Astrocyte (in vitro differentiated cells and primary cell): ENCODE results near the gene ETV3. TPM values are rescaled to one million over a fixed set of nuclear protein-coding genes. Genes with fewer than 3 reads are reported as not detected.

Source experiments
- DNase-seq: peaks from one replicate; pipeline ENCODE4 v3.0.0-alpha.2; 2010; ENCODE audit warnings: low read depth
- FAIRE-seq: peaks from 2 replicates; lab custom pipeline; 2011; peaks lifted over from hg19 to GRCh38; lab: Jason Lieb, UNC
- H2AFZ ChIP-seq: 2 replicates; pipeline ENCODE4 v1.6.0; 2012; ENCODE audit warnings: low read depth, low read length, inconsistent platforms
- H3K27ac ChIP-seq: 2 replicates; pipeline ENCODE4 v1.5.1; 2011; ENCODE audit warnings: low read depth, low read length, inconsistent platforms
- H3K27me3 ChIP-seq: 2 replicates; pipeline ENCODE4 v1.6.0; 2011; ENCODE audit warnings: low read length, inconsistent platforms; ENCODE audit not compliant: insufficient read depth
- H3K36me3 ChIP-seq: 2 replicates; pipeline ENCODE4 v1.5.1; 2011; ENCODE audit warnings: low read length, inconsistent platforms; ENCODE audit not compliant: insufficient read depth
- H3K4me1 ChIP-seq: 2 replicates; pipeline ENCODE4 v1.5.1; 2011; ENCODE audit warnings: low read length, inconsistent platforms; ENCODE audit not compliant: insufficient read depth
- H3K4me2 ChIP-seq: 2 replicates; pipeline ENCODE4 v1.6.0; 2012; ENCODE audit warnings: low read length, inconsistent platforms
- H3K4me3 ChIP-seq: 2 replicates; pipeline ENCODE4 v1.5.1; 2011; ENCODE audit warnings: low read depth, mild to moderate bottlenecking, low read length, inconsistent platforms; ENCODE audit not compliant: insufficient read depth
- H3K79me2 ChIP-seq: 2 replicates; pipeline ENCODE4 v1.6.0; 2012; ENCODE audit warnings: mild to moderate bottlenecking, low read length, inconsistent platforms; ENCODE audit not compliant: insufficient read depth
- H3K9ac ChIP-seq: 2 replicates; pipeline ENCODE4 v1.6.0; 2012; ENCODE audit warnings: mild to moderate bottlenecking, low read length, inconsistent platforms
- H3K9me3 ChIP-seq: 2 replicates; pipeline ENCODE4 v1.5.1; 2012; ENCODE audit warnings: low read depth, mild to moderate bottlenecking, low read length, inconsistent platforms; ENCODE audit not compliant: insufficient read depth
- H4K20me1 ChIP-seq: 2 replicates; pipeline ENCODE4 v1.6.0; 2012; ENCODE audit warnings: low read length, inconsistent platforms; ENCODE audit not compliant: insufficient read depth
- H3K27ac Mint-ChIP-seq: one replicate; pipeline ENCODE4 v1.8.0; 2021; ENCODE audit warnings: mild to moderate bottlenecking, mixed read lengths; ENCODE audit not compliant: unreplicated experiment
- H3K27me3 Mint-ChIP-seq: one replicate; pipeline ENCODE4 v1.8.0; 2021; ENCODE audit warnings: low read depth, mixed read lengths; ENCODE audit not compliant: unreplicated experiment
- H3K36me3 Mint-ChIP-seq: one replicate; pipeline ENCODE4 v1.8.0; 2021; ENCODE audit warnings: low read depth, mixed read lengths; ENCODE audit not compliant: unreplicated experiment
- H3K4me1 Mint-ChIP-seq: one replicate; pipeline ENCODE4 v1.8.0; 2021; ENCODE audit warnings: low read depth, mixed read lengths; ENCODE audit not compliant: unreplicated experiment
- H3K4me3 Mint-ChIP-seq: one replicate; pipeline ENCODE4 v1.8.0; 2021; ENCODE audit warnings: mild to moderate bottlenecking, moderate library complexity, mixed read lengths; ENCODE audit not compliant: unreplicated experiment
- H3K9me3 Mint-ChIP-seq: one replicate; pipeline ENCODE4 v1.8.0; 2021; ENCODE audit warnings: mild to moderate bottlenecking, mixed read lengths; ENCODE audit not compliant: unreplicated experiment
- EZH2 ChIP-seq: IDR thresholded peaks from 2 replicates; pipeline ENCODE4 v1.6.1; 2012; ENCODE audit warnings: mild to moderate bottlenecking, low read length, inconsistent platforms; ENCODE audit not compliant: insufficient read depth
- total RNA-seq: library from RNA; stranded (reverse); gene quantifications from 2 replicates; pipeline ENCODE4 v1.2.1, GENCODE V29; 2021
- TF ChIP-seq, protein P1 (sequence below): IDR thresholded peaks from 2 replicates; pipeline ENCODE4 v1.5.1; 2011; ENCODE audit warnings: low read depth, mild to moderate bottlenecking, inconsistent platforms, low read length, moderate library complexity; ENCODE audit not compliant: insufficient read depth

ETV3 gene
- total RNA-seq, 1 donor from 2014 or later, result 37.5 TPM

DNA sequence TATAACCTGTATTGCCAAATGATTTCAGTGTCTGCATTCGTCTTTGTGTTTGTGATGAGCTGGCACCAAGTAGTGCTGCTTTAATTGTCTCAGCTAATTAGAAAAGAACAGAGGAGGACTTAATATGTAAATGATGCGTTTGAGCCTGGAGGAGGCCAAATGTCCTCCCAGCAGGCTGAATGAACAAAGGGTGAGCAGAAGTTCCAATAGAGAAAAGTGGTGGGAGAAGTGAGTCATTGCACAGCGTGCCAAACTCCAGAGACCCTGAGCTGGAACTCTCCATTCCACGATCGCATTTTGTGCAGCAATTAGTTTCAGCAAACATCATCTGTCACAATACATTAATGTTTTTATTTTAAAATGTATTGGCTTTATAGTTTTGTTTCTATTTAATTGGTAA lies 56.5 kb downstream of the ETV3 start:
- no peaks in the 10 kb centered on the region for H3K4me1 Mint-ChIP-seq
- no peaks in the 10 kb centered on the region for H3K36me3 Mint-ChIP-seq
- Histone ChIP-seq H4K20me1 (no peaks in the 10 kb centered on the region), H3K27ac (no peak overlapping the region), H3K4me1 (no peaks in the 10 kb centered on the region), H3K9ac (no peak overlapping the region), H3K9me3 (no peaks in the 10 kb centered on the region), H3K36me3 (no peaks in the 10 kb centered on the region), H2AFZ (no peak overlapping the region), H3K27me3 (no peaks in the 10 kb centered on the region), H3K79me2 (no peaks in the 10 kb centered on the region), H3K4me3 (no peak overlapping the region), H3K4me2 (no peak overlapping the region)
- H3K9me3 Mint-ChIP-seq, result peaks cover under 1% of the 10 kb centered on the region
- peaks cover 8% of the 10 kb centered on the region for H3K27me3 Mint-ChIP-seq
- no peak overlapping the region for H3K4me3 Mint-ChIP-seq
- no peak overlapping the region for H3K27ac Mint-ChIP-seq
- DNase-seq, result no peak
- TF ChIP-seq EZH2, result no peak
- TF ChIP-seq, protein P1, sequence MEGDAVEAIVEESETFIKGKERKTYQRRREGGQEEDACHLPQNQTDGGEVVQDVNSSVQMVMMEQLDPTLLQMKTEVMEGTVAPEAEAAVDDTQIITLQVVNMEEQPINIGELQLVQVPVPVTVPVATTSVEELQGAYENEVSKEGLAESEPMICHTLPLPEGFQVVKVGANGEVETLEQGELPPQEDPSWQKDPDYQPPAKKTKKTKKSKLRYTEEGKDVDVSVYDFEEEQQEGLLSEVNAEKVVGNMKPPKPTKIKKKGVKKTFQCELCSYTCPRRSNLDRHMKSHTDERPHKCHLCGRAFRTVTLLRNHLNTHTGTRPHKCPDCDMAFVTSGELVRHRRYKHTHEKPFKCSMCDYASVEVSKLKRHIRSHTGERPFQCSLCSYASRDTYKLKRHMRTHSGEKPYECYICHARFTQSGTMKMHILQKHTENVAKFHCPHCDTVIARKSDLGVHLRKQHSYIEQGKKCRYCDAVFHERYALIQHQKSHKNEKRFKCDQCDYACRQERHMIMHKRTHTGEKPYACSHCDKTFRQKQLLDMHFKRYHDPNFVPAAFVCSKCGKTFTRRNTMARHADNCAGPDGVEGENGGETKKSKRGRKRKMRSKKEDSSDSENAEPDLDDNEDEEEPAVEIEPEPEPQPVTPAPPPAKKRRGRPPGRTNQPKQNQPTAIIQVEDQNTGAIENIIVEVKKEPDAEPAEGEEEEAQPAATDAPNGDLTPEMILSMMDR, result no peak
- no peak for FAIRE-seq

DNA sequence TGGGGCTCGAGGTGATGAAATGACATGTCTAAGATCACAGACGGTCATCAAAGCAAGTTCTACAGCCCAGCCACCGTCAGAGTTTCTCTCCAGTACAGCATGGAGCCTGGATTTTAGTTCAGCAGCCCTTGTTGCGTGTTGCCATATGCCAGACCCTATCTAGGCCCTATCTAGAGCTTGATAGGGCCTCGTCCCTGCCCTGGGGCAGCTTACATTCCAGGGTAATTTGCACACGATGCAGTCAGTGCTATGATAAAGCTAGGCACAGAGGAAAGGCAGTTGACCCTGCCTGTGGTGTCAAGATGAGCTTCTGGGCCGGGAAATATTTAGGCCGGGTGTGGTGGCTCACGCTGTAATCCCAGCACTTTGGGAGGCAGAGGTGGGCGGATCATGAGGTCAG lies 57.5 kb downstream of the ETV3 start:
- Mint-ChIP-seq H3K27me3 (peaks cover 8% of the 10 kb centered on the region), H3K4me3 (no peak overlapping the region), H3K9me3 (peaks cover 2% of the 10 kb centered on the region), H3K27ac (no peak overlapping the region), H3K4me1 (no peaks in the 10 kb centered on the region), H3K36me3 (no peaks in the 10 kb centered on the region)
- no peak for TF ChIP-seq EZH2
- TF ChIP-seq, protein P1, result no peak
- Histone ChIP-seq H3K27ac (no peak overlapping the region), H3K4me1 (no peaks in the 10 kb centered on the region), H3K4me3 (no peak overlapping the region), H3K9me3 (no peaks in the 10 kb centered on the region), H3K9ac (no peak overlapping the region), H4K20me1 (no peaks in the 10 kb centered on the region), H3K79me2 (no peaks in the 10 kb centered on the region), H3K4me2 (no peak overlapping the region), H3K36me3 (no peaks in the 10 kb centered on the region), H2AFZ (no peak overlapping the region), H3K27me3 (no peaks in the 10 kb centered on the region)
- FAIRE-seq (no peak), DNase-seq (no peak)

- Mint-ChIP-seq H3K4me1 (no peaks in the 10 kb centered on the region), H3K9me3 (peaks cover 2% of the 10 kb centered on the region), H3K27ac (no peak overlapping the region), H3K4me3 (no peak overlapping the region), H3K27me3 (peaks cover 10% of the 10 kb centered on the region), H3K36me3 (no peaks in the 10 kb centered on the region)
- Histone ChIP-seq H4K20me1 (no peaks in the 10 kb centered on the region), H2AFZ (no peak overlapping the region), H3K36me3 (no peaks in the 10 kb centered on the region), H3K79me2 (no peaks in the 10 kb centered on the region), H3K27me3 (peaks cover 2% of the 10 kb centered on the region), H3K4me1 (no peaks in the 10 kb centered on the region), H3K9ac (no peak overlapping the region), H3K4me3 (no peak overlapping the region), H3K9me3 (no peaks in the 10 kb centered on the region), H3K27ac (no peak overlapping the region), H3K4me2 (no peak overlapping the region)
- DNase-seq (no peak), FAIRE-seq (no peak)
- TF ChIP-seq EZH2, result no peak
- TF ChIP-seq, protein P1, result no peak
These were observed 60.8 kb downstream of the ETV3 start for GRCh38 chr1:157077394-157077793.
